B cell (primary cell): ENCODE data around the gene PSMB8. TPM values are rescaled to one million over a fixed set of nuclear protein-coding genes. Genes with fewer than 3 reads are reported as not detected.
A peak's percentile ranks its signal among the peaks of the same experiment; 100 is the strongest.

ENCODE experiments used
- ATAC-seq: fragments of 200-7000 bp; cut with Tn5 transposase; one replicate; pipeline ENCODE4 v1.10.0; 2021; ENCODE audit warnings: low read depth, mild to moderate bottlenecking, moderate number of reproducible peaks, moderate library complexity
- CTCF ChIA-PET: fragments of 350-600 bp; sonication (Branson Sonifier 250); formaldehyde crosslinking; loops from one replicate; lab custom pipeline; 2021; ENCODE audit warnings: antibody characterized with exemption, inconsistent platforms; lab: Charles Lee
- POLR2A ChIA-PET: fragments of 350-600 bp; sonication (Branson Sonifier 250); formaldehyde crosslinking; loops from one replicate; lab custom pipeline; 2021; ENCODE audit warnings: antibody characterized with exemption; lab: Charles Lee
- DNase-seq: peaks from one replicate; pipeline ENCODE4 v3.0.0; 2013
- H2AFZ ChIP-seq: 2 replicates; pipeline ENCODE4 v1.6.1; 2012; ENCODE audit warnings: mild to moderate bottlenecking, low read depth, low read length; ENCODE audit not compliant: insufficient read depth, poor library complexity, severe bottlenecking
- H3K27ac ChIP-seq, 2 donors: 1 replicate in 1 of 2; 2 replicates in 1 of 2; pipeline ENCODE4 v1.5.1; 2012 to 2013; ENCODE audit warnings: low read length in 2 of 2, mild to moderate bottlenecking in 2 of 2, moderate library complexity in 1 of 2
- H3K27me3 ChIP-seq, 4 experiments: fragments of 200-600 bp in 1 of 4; sonication (generic) in 1 of 4; replicated peaks in 1 of 4; 1 replicate in 2 of 4; 2 replicates in 2 of 4; pipeline versions ENCODE4 v1.6.1 to v1.7.0; 2013 to 2016; ENCODE audit warnings: low read length in 3 of 4, mild to moderate bottlenecking in 2 of 4, mixed read lengths in 1 of 4, moderate library complexity in 1 of 4; ENCODE audit not compliant: insufficient read depth in 4 of 4, control insufficient read depth in 3 of 4; ENCODE audit errors: control extremely low read depth in 1 of 4
- H3K36me3 ChIP-seq, 2 experiments: replicated peaks in 1 of 2; 1 replicate in 1 of 2; 2 replicates in 1 of 2; pipeline versions ENCODE4 v1.6.1 to v1.7.1; 2013; ENCODE audit warnings: low read length in 1 of 2; ENCODE audit not compliant: insufficient read depth in 2 of 2, control insufficient read depth in 1 of 2; ENCODE audit errors: control extremely low read depth in 1 of 2, extremely low read depth in 1 of 2
- H3K4me1 ChIP-seq, 2 donors: fragments of 200-600 bp in 1 of 2; sonication (generic) in 1 of 2; 1 replicate in 1 of 2; 2 replicates in 1 of 2; pipeline versions ENCODE4 v1.5.1 to v1.6.1; 2013 to 2017; ENCODE audit warnings: low read length in 2 of 2; ENCODE audit not compliant: control insufficient read depth in 2 of 2, insufficient read depth in 2 of 2
- H3K4me2 ChIP-seq: replicated peaks from 2 replicates; pipeline ENCODE3; 2012; ENCODE audit warnings: mild to moderate bottlenecking, low read depth, low read length; ENCODE audit not compliant: poor library complexity, severe bottlenecking
- H3K4me3 ChIP-seq, 5 experiments: fragments of 200-600 bp in 1 of 5; sonication (generic) in 1 of 5; 1 replicate in 3 of 5; 2 replicates in 2 of 5; pipeline versions ENCODE4 v1.5.1 to v1.7.0; 2011 to 2016; ENCODE audit warnings: low read length in 4 of 5, mild to moderate bottlenecking in 4 of 5, low read depth in 2 of 5, control low read depth in 1 of 5, moderate library complexity in 1 of 5; ENCODE audit not compliant: insufficient read depth in 1 of 5; ENCODE audit errors: control extremely low read depth in 1 of 5, extremely low read depth in 1 of 5
- H3K79me2 ChIP-seq: fragments of 200-600 bp; sonication (generic); one replicate; pipeline ENCODE4 v1.6.0; 2016; ENCODE audit warnings: low read length; ENCODE audit not compliant: control insufficient read depth, insufficient read depth
- H3K9ac ChIP-seq: fragments of 200-600 bp; sonication (generic); 2 replicates; pipeline ENCODE4 v1.6.1; 2017; ENCODE audit warnings: mild to moderate bottlenecking, low read length, moderate library complexity
- H3K9me3 ChIP-seq, 3 donors: one replicate each; pipeline versions ENCODE4 v1.6.1 to v1.7.1; 2013; ENCODE audit warnings: low read length in 2 of 3; ENCODE audit not compliant: control insufficient read depth in 2 of 3, insufficient read depth in 1 of 3; ENCODE audit errors: control extremely low read depth in 1 of 3
- H4K20me1 ChIP-seq: 2 replicates; pipeline ENCODE4 v1.6.0; 2012; ENCODE audit warnings: mild to moderate bottlenecking, low read length; ENCODE audit not compliant: insufficient read depth, control insufficient read depth, poor library complexity, severe bottlenecking
- H3K27ac Mint-ChIP-seq: one replicate; pipeline ENCODE4 v1.8.0; 2021; ENCODE audit warnings: mixed read lengths
- H3K27me3 Mint-ChIP-seq: one replicate; pipeline ENCODE4 v1.8.0; 2021; ENCODE audit warnings: mixed read lengths
- H3K4me1 Mint-ChIP-seq: one replicate; pipeline ENCODE4 v1.8.0; 2021; ENCODE audit warnings: mixed read lengths
- H3K4me3 Mint-ChIP-seq: one replicate; pipeline ENCODE4 v1.8.0; 2021; ENCODE audit warnings: mixed read lengths
- H3K9me3 Mint-ChIP-seq: one replicate; pipeline ENCODE4 v1.8.0; 2022; ENCODE audit warnings: mixed read lengths; ENCODE audit not compliant: insufficient read depth
- CTCF ChIP-seq: fragments of 200-600 bp; IDR thresholded peaks from one replicate; pipeline ENCODE4 v1.8.0; 2022; ENCODE audit warnings: antibody characterized with exemption, mild to moderate bottlenecking
- EZH2 ChIP-seq: IDR thresholded peaks from 2 replicates; pipeline ENCODE4 v1.6.1; 2012; ENCODE audit warnings: borderline replicate concordance, low read depth, mild to moderate bottlenecking, moderate library complexity, low read length; ENCODE audit not compliant: insufficient read depth, poor library complexity, severe bottlenecking
- WGBS: methylation state at CpG from one replicate; pipeline ENCODE4 v1.1.5; 2013; ENCODE audit warnings: missing lambda C conversion rate; ENCODE audit not compliant: insufficient coverage; 5-methylcytosine and 5-hydroxymethylcytosine counted together
- intact Hi-C: fragments of 100-400 bp; cut with micrococcal nuclease; formaldehyde crosslinking; loops from one replicate; pipeline ENCODE4 v1.10.0; 2022
- polyA plus RNA-seq: library from polyadenylated mRNA; depleted of rRNA; stranded (reverse); fragments of >200 nt; gene quantifications from 2 replicates; pipeline ENCODE4 v1.2.3, GENCODE V29; 2012
- total RNA-seq, 2 donors: library from RNA; stranded (reverse); fragments of 120-200 nt in 1 of 2; gene quantifications; 1 replicate in 1 of 2; 2 replicates in 1 of 2; pipeline versions ENCODE4 v1.2.3 to v1.2.4, GENCODE V29; 2013 to 2022

Gene PSMB8
- total and polyA plus RNA-seq, 2 donors (not counting 1 experiment from before 2014, with no cell fraction given) = 129 to 256 TPM

- H3K79me2 ChIP-seq = peaks cover 85% of the 10 kb centered on the region
Measured at GRCh38 chr6:32843331-32843978, 392 bp downstream of the PSMB8 start.

More at GRCh38 chr6:32843331-32843978, 392 bp downstream of the PSMB8 start:
- intact Hi-C loops = loop anchor here (5.0 kb wide), 1 partner anchor 176 kb away; the partner anchor contains the start of gene HLA-DQB1
- no peaks in the 10 kb centered on the region for H3K27me3 Mint-ChIP-seq
- Histone ChIP-seq H3K4me2 (peak overlapping the region; percentile 73), H4K20me1 (peaks cover 10% of the 10 kb centered on the region), H3K4me1 (peaks cover 73 to 79% of the 10 kb centered on the region in 2 donors), H3K4me3 (peak overlapping the region; percentile 88 to 100 (median 95)), H2AFZ (peak overlapping the region; percentile 64), H3K27me3 (no peaks in the 10 kb centered on the region), H3K27ac (peak overlapping the region; percentile 96 to 97), H3K9ac (peak overlapping the region; percentile 96), H3K9me3 (no peaks in the 10 kb centered on the region), H3K36me3 (peaks cover 7 to 59% of the 10 kb centered on the region in 2 experiments)
- no peaks in the 10 kb centered on the region for H3K9me3 Mint-ChIP-seq
- DNase-seq = no peak
- peaks cover 85% of the 10 kb centered on the region for H3K4me1 Mint-ChIP-seq
- peak overlapping the region; percentile 95 for H3K4me3 Mint-ChIP-seq
- ChIA-PET CTCF (interaction anchor here (1.5 to 11.0 kb wide), 5 partner anchors 13 to 129 kb away, joined by 3 to 359 read pairs (median 15); partner anchors contain the start of genes PSMB9 and TAP1), POLR2A (interaction anchor here (1.4 to 9.7 kb wide), 12 partner anchors 12 to 572 kb away, joined by 3 to 282 read pairs (median 10); partner anchors contain the start of genes BRD2, HLA-DMA, HLA-DMB and HLA-DOB)
- WGBS = 2% methylated on average over 26 of the region's 28 CpGs
- no peak for TF ChIP-seq CTCF
- TF ChIP-seq EZH2 = no peak
- ATAC-seq = no peak
- peak overlapping the region; percentile 99 for H3K27ac Mint-ChIP-seq
